Neuron (in vitro differentiated cells): ENCODE measurements around the gene FOXF1.

Experiments used
- H2AFZ ChIP-seq: one replicate; pipeline ENCODE4 v1.6.1; 2013; ENCODE audit warnings: low read depth, mild to moderate bottlenecking, inconsistent platforms, low read length, moderate library complexity
- H3K27me3 ChIP-seq: one replicate; pipeline ENCODE4 v1.6.1; 2013; ENCODE audit warnings: low read length; ENCODE audit not compliant: insufficient read depth
- H3K36me3 ChIP-seq: one replicate; pipeline ENCODE4 v1.6.1; 2013; ENCODE audit warnings: low read length; ENCODE audit not compliant: insufficient read depth
- H3K4me1 ChIP-seq: one replicate; pipeline ENCODE4 v1.6.1; 2013; ENCODE audit warnings: low read length; ENCODE audit not compliant: insufficient read depth
- H3K4me3 ChIP-seq: 2 replicates; pipeline ENCODE4 v1.5.1; 2013; ENCODE audit warnings: mild to moderate bottlenecking, low read length, moderate library complexity
- H3K9me3 ChIP-seq: one replicate; pipeline ENCODE4 v1.6.1; 2013; ENCODE audit warnings: low read length

Gene FOXF1

GRCh38 chr16:86510465-86511261 lies at the start of gene FOXF1:
TSS of gene FOXF1 (plus strand) at chr16:86510527. CDS start at chr16:86510570, 43 bp downstream.
- Histone ChIP-seq H3K9me3 (no peaks in the 10 kb centered on the region), H2AFZ (no peak within 1 kb of the TSS), H3K4me3 (peak within 1 kb of the TSS; percentile 4), H3K36me3 (no peaks in the 10 kb centered on the region), H3K27me3 (peaks cover 94% of the 10 kb centered on the region), H3K4me1 (no peaks in the 10 kb centered on the region)

- Histone ChIP-seq H3K36me3 (no peaks in the 10 kb centered on the region), H3K4me1 (no peaks in the 10 kb centered on the region), H3K27me3 (peaks cover 10% of the 10 kb centered on the region), H3K9me3 (no peaks in the 10 kb centered on the region), H2AFZ (no peak overlapping the region), H3K4me3 (no peak overlapping the region)
These were observed 49.3 kb upstream of the FOXF1 start for GRCh38 chr16:86461037-86461436.

GRCh38 chr16:86462334-86463084 lies 47.8 kb upstream of the FOXF1 start:
- Histone ChIP-seq H3K4me1 (no peaks in the 10 kb centered on the region), H3K9me3 (no peaks in the 10 kb centered on the region), H3K4me3 (no peak overlapping the region), H2AFZ (no peak overlapping the region), H3K27me3 (peaks cover 10% of the 10 kb centered on the region), H3K36me3 (no peaks in the 10 kb centered on the region)

- Histone ChIP-seq H3K4me1 (no peaks in the 10 kb centered on the region), H3K9me3 (no peaks in the 10 kb centered on the region), H3K36me3 (no peaks in the 10 kb centered on the region), H2AFZ (no peak overlapping the region), H3K4me3 (no peak overlapping the region), H3K27me3 (peaks cover 11% of the 10 kb centered on the region)
These were observed 46.3 kb upstream of the FOXF1 start for GRCh38 chr16:86464044-86464443.

- H3K4me1 ChIP-seq: no peaks in the 10 kb centered on the region
- H2AFZ ChIP-seq: no peak overlapping the region
- H3K36me3 ChIP-seq: no peaks in the 10 kb centered on the region
- H3K4me3 ChIP-seq: no peak overlapping the region
- H3K27me3 ChIP-seq: peaks cover 7% of the 10 kb centered on the region
- no peaks in the 10 kb centered on the region for H3K9me3 ChIP-seq
These were observed 44.9 kb upstream of the FOXF1 start for GRCh38 chr16:86465434-86465833.

GRCh38 chr16:86466696-86467406 lies 43.5 kb upstream of the FOXF1 start:
- H3K36me3 ChIP-seq: no peaks in the 10 kb centered on the region
- H3K4me3 ChIP-seq: no peak overlapping the region
- H2AFZ ChIP-seq: no peak overlapping the region
- peaks cover 7% of the 10 kb centered on the region for H3K27me3 ChIP-seq
- no peaks in the 10 kb centered on the region for H3K4me1 ChIP-seq
- no peaks in the 10 kb centered on the region for H3K9me3 ChIP-seq

- H3K36me3 ChIP-seq: no peaks in the 10 kb centered on the region
- H3K4me1 ChIP-seq: no peaks in the 10 kb centered on the region
- H3K9me3 ChIP-seq: no peaks in the 10 kb centered on the region
- H3K4me3 ChIP-seq: no peak overlapping the region
- H2AFZ ChIP-seq: no peak overlapping the region
- H3K27me3 ChIP-seq: peaks cover 7% of the 10 kb centered on the region
These were observed 42.8 kb upstream of the FOXF1 start for GRCh38 chr16:86467490-86467889.

- Histone ChIP-seq H3K27me3 (peaks cover 10% of the 10 kb centered on the region), H3K9me3 (no peaks in the 10 kb centered on the region), H2AFZ (no peak overlapping the region), H3K4me1 (no peaks in the 10 kb centered on the region), H3K4me3 (no peak overlapping the region), H3K36me3 (no peaks in the 10 kb centered on the region)
These were observed 39.4 kb upstream of the FOXF1 start for GRCh38 chr16:86470964-86471363.

DNA sequence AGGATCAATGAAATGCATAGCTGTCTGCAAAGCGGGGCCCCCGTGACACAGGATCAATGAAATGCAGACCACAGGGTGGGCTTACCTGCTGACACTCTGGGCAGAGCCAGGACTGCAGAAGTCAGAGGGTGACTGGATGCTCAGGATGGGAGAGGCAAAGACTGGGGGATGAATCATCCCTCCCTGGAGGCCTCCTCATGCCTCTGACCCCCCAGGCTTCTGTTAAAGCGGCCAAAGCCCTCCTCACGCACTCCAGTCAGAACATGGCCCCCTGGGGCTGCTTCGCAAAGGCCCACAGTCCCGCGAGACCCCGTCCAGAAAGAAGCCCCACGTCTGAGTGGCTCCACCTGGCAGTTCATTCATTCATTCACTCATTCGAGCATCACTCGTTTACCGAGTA lies 38.4 kb upstream of the FOXF1 start:
- H2AFZ ChIP-seq: no peak overlapping the region
- no peaks in the 10 kb centered on the region for H3K36me3 ChIP-seq
- no peak overlapping the region for H3K4me3 ChIP-seq
- no peaks in the 10 kb centered on the region for H3K4me1 ChIP-seq
- H3K9me3 ChIP-seq: no peaks in the 10 kb centered on the region
- H3K27me3 ChIP-seq: peaks cover 15% of the 10 kb centered on the region

- peaks cover 18% of the 10 kb centered on the region for H3K27me3 ChIP-seq
- H3K4me1 ChIP-seq: no peaks in the 10 kb centered on the region
- no peak overlapping the region for H2AFZ ChIP-seq
- H3K36me3 ChIP-seq: no peaks in the 10 kb centered on the region
- H3K9me3 ChIP-seq: no peaks in the 10 kb centered on the region
- H3K4me3 ChIP-seq: no peak overlapping the region
These were observed 38.0 kb upstream of the FOXF1 start for GRCh38 chr16:86472366-86472765.

DNA sequence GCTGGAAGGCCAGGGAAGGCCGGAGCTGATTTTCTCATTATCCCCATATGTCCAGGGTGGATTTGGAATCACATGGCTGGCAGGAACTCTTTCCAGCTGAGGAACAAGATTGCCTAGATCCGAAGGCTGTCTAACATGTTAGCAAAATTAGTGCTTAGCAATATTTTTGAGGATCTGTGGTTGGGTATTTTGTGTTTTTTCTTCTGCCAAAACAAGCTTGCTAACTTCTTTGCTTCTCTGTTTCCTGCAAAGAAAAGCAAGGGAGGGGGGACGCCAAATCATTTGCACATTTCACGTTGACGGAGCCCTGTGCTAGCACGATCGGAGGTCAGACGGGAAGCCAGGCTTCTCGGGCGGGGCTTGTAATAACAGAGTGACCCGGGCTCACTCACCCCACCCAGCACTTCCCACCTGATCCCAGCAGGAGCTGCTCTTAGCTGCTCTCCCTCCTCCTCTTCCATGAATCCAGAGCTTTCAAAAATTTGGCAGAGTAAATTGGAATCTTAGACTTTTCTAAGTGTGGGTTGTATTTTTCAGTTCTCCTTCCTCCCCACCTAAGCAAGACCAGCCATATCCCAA lies 33.3 kb upstream of the FOXF1 start:
- H3K9me3 ChIP-seq: no peaks in the 10 kb centered on the region
- no peak overlapping the region for H2AFZ ChIP-seq
- no peak overlapping the region for H3K4me3 ChIP-seq
- H3K36me3 ChIP-seq: no peaks in the 10 kb centered on the region
- H3K27me3 ChIP-seq: peaks cover 47% of the 10 kb centered on the region
- H3K4me1 ChIP-seq: no peaks in the 10 kb centered on the region

- Histone ChIP-seq H3K36me3 (no peaks in the 10 kb centered on the region), H3K27me3 (peaks cover 52% of the 10 kb centered on the region), H3K4me1 (no peaks in the 10 kb centered on the region), H3K9me3 (no peaks in the 10 kb centered on the region), H3K4me3 (no peak overlapping the region), H2AFZ (no peak overlapping the region)
These were observed 32.7 kb upstream of the FOXF1 start for GRCh38 chr16:86477642-86478041.

DNA sequence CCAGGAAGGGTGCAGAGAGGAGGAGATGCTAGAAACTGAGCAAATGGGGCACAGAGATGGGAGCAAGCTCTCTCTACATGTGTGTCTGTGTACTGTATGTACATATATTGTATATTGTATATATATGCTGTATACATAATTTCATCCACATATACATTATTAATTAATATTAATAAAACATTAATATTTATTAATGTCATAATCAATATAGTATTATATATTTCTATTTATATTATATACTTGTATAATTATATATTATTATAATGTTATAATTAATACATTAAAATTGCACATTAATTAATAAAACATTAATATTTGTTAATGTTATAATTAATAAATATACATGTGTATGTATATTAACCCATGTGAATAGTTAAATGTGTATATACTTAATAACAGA lies 31.5 kb upstream of the FOXF1 start:
- H3K9me3 ChIP-seq: no peaks in the 10 kb centered on the region

More for the DNA sequence above, 31.5 kb upstream of the FOXF1 start:
- Histone ChIP-seq H3K27me3 (peaks cover 54% of the 10 kb centered on the region), H3K4me3 (no peak overlapping the region), H3K36me3 (no peaks in the 10 kb centered on the region), H2AFZ (no peak overlapping the region), H3K4me1 (no peaks in the 10 kb centered on the region)
